ENCODE results near the gene TMEM87B.

DNA sequence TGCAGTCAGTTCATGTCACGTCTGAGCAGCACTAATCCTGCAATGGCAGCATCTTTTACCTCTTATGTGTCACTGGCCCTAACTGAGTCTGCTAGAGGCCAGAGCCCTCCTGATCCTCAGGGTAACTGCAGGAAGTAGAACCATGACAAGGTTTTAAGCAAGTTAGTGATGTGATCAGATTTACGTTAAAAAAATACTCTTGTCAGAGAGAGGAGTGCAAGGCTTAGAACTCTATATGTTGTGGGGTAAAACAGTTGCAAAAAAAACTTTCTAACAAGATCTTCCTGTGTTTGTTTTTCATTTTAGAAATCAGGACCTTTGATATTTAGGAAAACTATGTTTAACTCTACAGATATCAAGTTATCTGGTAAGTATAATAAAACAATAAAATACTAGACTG, 4.6 kb downstream of the TMEM87B start:
- TF ChIP-seq, protein P1, sequence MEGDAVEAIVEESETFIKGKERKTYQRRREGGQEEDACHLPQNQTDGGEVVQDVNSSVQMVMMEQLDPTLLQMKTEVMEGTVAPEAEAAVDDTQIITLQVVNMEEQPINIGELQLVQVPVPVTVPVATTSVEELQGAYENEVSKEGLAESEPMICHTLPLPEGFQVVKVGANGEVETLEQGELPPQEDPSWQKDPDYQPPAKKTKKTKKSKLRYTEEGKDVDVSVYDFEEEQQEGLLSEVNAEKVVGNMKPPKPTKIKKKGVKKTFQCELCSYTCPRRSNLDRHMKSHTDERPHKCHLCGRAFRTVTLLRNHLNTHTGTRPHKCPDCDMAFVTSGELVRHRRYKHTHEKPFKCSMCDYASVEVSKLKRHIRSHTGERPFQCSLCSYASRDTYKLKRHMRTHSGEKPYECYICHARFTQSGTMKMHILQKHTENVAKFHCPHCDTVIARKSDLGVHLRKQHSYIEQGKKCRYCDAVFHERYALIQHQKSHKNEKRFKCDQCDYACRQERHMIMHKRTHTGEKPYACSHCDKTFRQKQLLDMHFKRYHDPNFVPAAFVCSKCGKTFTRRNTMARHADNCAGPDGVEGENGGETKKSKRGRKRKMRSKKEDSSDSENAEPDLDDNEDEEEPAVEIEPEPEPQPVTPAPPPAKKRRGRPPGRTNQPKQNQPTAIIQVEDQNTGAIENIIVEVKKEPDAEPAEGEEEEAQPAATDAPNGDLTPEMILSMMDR (IDR thresholded peaks at IDR 0.05), result no peak
- TF ChIP-seq POLR2A (IDR thresholded peaks at IDR 0.05) (no peak), EP300 (IDR thresholded peaks at IDR 0.05) (no peak)

All from ovary (tissue), 3 donors.